Measurements from ENCODE around the gene IL22RA1.

IL22RA1 gene

DNA sequence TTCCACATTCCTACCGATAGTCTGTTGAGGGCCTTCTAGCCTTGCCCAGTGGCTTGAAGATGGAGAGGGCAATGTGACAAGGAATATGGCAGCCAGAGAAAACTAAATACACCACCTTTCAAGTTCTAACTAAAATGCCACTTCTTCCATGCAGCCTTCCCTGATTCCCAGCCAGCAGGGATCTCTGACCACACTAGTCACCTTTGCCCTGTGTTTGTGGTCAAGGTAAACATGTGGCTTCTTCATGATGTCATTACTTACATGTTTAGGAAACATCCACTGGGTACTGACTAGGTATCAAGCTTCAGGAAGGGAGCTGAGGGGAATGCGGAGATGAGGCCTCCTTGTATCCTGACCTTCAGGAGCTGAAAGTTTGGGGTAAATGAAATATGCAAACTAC lies 22.6 kb upstream of the IL22RA1 start:
- DNase-seq (ENCODE audit: low read depth), result no peak

DNA sequence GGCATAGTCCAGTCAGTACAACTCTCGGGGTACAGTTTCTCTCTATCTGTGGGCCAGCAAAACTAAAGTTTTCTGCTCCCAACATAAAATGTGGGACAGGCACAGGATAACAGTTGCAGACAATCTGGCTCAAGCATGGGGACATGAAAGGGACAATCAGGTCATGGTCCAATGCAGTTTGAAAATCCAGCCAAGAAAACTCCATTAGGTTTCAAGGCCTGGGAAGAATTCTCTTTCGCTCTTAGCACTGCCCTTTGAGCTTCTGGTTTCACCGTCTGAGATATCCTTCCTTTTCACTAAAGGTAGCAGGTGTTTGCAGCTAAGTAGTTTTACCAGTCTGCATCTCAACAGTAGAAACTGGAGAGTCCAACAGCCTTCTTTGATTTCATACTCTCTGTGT lies 21.1 kb upstream of the IL22RA1 start:
- DNase-seq (ENCODE audit: low read depth), result no peak

DNA sequence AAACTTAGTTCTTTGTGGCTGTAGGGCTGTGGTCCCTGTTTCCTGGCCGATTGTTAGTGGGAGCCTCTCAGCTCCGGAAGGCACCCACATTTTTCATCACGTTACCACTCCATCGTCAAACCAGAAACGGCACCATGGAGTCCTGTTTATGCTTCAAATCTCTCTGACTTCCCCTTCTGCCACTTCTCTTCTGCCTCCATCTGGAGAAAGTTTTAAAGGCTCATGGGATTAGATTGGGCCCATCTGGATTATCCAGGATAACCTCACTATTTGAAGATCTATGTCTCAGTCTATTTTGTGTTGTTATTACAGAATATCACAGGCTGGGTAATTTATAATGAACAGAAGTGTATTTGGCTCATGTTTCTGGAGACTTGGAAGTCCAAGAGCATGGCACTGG lies 19.3 kb upstream of the IL22RA1 start:
- DNase-seq (ENCODE audit: low read depth), result no peak

GRCh38 chr1:24161270-24161669 lies 18.3 kb upstream of the IL22RA1 start:
- DNase-seq (ENCODE audit: low read depth), result no peak

DNA sequence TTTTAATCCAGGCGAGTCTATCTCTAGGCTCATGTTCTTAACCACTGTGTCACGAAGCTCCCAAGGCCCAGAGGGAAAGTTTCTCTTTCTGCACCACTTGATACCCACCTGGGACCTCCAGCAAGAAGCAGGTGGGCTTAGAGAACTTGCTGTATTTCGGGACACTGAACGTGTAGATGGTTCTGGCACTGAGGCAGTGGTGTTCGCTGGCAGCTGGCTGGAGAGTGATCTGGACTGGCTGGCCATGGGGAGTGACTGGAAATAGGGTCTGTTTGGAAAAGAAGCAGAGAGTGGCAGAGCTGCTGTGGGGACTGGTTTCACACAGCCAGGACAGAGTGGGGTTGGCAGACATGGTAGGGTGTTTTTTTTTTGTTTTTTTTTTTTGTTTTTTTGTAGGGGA lies 16.4 kb upstream of the IL22RA1 start:
- DNase-seq (ENCODE audit: low read depth), result no peak

DNA sequence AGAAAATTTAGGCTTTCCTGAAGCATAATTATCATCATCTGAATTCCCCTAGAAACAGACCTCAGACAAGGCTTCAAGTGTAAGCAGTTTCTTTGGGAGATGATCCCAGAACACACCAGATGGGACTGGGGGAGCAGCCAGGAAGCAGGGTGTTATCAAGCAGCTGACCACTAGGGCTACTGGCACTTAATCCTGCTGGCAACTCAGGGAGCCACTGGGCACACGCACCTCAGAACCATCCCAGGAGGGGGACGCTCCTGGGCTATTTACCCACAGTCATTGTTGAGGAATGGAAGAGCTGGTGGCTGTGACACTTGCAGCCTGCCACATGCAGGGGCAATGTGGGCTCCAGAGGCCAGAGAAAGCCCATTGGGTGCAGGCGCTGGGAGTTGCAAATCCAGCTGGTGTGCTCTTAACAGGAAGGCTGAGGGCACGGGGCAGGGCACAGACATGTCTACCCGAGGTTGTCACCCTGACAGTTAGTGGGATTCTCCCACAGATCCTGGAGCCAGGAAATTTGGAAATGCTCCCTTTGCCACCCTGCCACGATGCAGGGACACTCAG lies 15.1 kb upstream of the IL22RA1 start:
- DNase-seq (ENCODE audit: low read depth), result no peak

DNA sequence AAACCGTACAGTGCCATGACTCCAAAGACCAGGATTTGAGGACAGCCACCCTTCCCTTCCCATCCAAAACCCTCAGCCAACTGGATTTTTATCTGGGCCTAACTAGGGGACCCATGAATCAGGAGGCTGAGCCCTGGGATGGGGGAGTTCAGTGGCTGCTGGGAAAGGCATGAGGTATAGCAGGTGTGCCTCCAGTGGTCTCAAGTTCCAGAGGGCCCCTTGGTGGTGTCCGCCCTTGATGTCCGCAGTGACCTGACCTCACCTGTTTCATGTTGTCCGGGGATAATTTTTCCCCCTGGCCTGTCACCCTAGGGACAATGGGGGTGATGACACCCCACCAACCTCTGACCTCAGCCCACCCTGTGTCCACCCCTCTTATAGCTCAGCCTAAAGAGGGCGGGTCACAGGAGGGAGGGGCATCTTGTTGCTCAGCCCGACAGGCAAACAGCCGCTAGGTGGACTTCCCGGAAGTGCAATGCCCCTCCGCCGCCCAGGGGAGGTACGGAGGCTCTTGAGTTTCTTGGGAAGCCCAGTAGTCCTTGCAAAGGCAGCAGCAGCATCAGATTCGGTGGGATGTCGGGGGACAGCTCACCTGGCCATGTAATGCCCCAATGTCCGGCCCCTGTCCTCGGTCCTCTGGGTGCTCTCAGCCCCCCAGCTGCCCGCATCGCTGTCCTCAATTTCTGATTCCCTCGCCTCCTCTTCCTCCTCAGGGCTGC lies 13.8 kb upstream of the IL22RA1 start:
- DNase-seq (ENCODE audit: low read depth), result no peak

DNA sequence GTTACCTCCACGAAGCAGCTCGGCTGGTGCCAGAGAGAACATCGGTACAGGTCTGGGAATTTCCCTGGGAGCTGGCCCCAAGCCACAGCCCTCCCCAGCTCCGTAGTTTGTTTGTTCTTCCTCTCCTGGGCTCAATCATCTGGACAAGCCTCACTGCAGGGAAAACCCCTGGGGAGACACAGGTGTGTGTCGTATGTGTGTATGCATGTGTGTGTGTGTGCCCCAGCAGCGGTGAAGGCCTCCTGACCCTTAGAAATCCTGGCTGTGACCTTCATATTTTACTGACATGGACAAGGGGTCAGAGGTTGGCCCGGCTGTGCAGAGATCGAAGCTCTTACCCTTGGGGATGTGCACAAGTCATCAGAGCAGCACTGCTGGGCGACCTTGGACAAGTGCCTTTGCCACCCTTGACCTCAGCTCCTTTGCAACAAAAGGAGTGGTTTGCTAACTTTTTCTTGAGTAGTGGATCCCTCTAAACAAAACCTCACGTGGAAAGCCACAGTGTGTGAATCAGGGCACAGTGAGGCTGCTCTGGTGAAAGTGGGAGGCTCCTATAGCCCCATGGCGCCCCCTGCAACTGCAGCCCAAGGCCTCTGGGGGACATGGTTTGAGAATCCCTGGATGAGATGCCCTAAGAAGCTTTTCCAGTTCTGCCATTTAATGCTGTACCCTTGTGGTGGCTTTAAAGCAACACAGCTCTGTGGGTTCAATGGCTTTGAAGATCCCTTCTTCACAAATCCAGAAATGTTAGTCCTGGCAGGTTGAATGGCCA lies 12.3 kb upstream of the IL22RA1 start:
- no peak for DNase-seq (ENCODE audit: low read depth)

- DNase-seq (ENCODE audit: low read depth), result no peak
These were observed 11.3 kb upstream of the IL22RA1 start for GRCh38 chr1:24154215-24154614.

GRCh38 chr1:24152631-24153494 lies 9.9 kb upstream of the IL22RA1 start:
- no peak for DNase-seq (ENCODE audit: low read depth)

DNA sequence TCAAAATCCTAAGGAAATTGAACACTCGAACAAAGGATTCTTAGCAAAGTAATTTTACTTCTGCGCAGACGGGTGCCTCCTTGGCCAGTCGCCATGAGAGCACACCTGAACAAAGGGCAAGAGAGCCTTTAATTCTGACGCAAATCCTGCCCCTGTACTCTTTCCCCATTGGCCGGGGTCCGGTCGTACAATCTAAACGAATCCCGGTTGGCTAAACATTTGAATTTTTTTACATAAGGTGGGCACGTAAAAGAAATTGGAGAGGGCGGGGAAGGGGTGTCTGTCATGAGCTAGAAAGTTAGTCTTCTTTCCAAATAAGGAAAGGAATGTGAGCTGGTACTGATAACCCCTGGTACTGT lies 8.2 kb upstream of the IL22RA1 start:
- DNase-seq (ENCODE audit: low read depth), result no peak

DNA sequence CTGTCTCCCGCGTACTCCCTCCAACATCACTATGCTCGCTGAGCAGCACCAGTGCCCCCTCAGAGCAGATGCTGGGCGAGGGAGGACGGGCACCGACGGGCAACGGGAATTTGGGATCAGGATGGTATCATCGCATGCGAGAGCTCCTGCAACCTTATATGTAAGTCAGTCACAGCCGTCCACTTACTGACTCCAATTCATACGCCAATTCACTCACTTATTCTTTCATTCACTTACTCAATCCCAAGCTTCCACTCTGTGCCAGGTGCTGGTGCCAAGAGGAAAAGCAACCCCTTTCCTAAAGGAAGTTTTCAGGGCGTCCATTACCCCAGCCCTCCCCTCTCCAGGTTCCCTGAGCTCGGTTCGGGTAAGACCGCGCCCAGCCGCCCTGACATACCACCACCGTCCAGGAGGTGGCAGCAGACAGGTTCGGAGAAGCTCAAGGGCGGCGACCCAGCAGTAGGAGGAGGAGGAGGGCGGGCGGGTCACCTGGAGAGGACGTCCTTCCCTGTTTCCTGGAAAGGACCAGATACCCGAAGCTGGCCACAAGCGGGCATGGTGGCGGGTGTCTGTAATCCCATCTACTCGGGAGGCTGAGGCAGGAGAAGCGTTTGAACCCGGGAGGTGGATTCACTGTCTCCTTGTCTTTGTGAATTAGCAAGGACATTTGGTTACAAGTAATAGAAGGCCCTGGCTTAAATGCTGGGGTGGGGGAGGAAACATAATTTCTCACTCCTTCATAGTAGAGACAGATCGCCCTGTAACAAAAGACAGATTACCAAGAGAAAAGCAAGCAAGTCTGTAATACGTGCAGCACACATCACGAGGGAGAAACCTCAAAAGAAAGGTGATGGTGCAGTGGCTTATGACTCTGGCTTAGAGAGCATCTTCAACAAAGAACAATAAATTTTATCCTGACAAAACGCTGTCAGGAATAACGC lies 7.6 kb upstream of the IL22RA1 start:
- peak; percentile 69 for DNase-seq (ENCODE audit: low read depth)

GRCh38 chr1:24149866-24150233 lies 6.9 kb upstream of the IL22RA1 start:
- DNase-seq (ENCODE audit: low read depth), result no peak

DNA sequence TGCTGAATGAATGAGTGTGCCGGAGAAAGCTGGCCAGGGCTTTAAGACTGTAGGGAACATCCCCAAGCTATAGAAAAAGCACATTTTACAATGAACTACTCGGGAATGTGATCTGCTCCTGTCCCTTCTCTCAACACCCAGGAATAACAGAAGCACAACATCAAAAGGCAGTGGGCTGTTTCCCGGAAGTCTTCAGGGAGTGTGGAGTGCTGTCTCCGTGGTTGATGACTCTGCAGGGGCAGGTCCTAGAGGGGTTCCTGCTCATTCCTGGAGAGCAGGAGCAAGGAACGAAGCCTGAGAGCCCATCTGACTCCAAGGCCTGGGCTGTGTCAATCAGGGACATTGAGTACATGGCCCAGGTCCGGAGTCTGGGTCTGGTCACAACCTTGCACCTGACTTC lies 4.9 kb upstream of the IL22RA1 start:
- no peak for DNase-seq (ENCODE audit: low read depth)

DNA sequence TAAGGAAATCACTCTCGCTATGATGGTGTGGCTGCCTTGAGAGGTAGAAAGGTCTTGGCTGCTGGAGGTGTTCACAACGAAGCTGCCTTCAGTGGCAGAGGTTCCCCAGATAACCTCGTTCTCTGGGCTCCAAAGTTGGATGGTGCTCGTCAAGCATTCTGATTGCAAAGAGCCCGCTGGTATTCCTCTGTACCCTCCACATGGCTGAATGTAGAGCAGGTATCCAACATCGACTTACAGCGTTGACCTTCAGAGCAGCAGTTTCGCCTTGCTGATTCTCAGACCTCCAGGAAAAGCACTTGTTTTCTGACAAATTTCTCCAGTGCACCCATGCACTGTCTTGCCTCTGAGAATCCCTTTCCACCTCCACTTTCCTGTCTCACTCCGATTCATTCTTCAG lies 4.3 kb upstream of the IL22RA1 start:
- DNase-seq (ENCODE audit: low read depth), result no peak

DNA sequence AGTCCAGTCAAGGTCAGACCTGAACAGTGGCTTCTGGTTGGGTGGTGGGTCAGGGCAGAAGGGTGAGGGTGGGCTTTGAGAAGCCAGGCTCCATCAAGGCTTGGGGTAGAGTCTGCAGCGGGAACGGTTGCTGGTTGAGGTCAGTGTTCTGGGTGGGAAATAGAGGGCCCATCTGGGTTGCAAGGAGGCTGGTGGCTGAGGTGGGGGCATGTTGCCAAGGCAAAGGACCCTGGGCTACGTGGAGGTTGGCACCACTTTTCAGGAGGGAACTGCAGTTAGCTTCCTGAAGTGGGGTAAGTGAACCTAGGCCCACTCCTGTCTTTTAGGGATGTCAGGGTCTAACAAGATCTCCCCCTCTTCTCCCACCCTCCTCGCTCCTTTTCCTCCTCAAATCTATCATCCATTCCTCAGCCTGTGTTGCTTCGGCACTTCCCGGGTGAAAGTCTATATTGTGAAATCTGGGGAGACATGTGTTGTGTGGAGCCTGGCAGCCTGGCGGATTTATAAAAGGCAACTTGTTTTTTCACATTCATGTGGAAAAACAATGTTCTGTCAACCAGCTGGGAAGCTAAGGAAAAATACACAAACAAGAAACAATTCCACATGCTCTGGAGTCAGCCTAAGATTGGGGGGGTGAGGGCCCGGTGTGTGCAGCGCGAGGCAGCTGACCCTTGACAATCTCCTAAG lies 1.5 kb downstream of the IL22RA1 start:
- peak; percentile 25 for DNase-seq (ENCODE audit: low read depth)

- DNase-seq (ENCODE audit: low read depth), result no peak
These were observed 2.2 kb downstream of the IL22RA1 start for GRCh38 chr1:24140741-24141181.

- no peak for DNase-seq (ENCODE audit: low read depth)
These were observed 3.0 kb downstream of the IL22RA1 start for GRCh38 chr1:24139841-24140425.

DNA sequence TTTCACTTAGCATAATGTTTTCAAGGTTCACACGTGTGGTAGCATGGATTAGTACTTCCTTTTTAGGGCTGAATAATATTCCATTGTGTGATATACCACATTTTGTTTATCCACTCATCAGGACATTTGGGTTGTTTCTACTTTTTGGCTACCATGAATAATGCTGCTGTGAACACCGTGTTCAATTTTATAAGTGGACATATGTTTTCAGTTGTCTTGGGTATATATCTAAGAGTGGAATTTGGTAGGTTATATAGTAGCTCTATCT lies 3.8 kb downstream of the IL22RA1 start:
- no peak for DNase-seq (ENCODE audit: low read depth)

DNA sequence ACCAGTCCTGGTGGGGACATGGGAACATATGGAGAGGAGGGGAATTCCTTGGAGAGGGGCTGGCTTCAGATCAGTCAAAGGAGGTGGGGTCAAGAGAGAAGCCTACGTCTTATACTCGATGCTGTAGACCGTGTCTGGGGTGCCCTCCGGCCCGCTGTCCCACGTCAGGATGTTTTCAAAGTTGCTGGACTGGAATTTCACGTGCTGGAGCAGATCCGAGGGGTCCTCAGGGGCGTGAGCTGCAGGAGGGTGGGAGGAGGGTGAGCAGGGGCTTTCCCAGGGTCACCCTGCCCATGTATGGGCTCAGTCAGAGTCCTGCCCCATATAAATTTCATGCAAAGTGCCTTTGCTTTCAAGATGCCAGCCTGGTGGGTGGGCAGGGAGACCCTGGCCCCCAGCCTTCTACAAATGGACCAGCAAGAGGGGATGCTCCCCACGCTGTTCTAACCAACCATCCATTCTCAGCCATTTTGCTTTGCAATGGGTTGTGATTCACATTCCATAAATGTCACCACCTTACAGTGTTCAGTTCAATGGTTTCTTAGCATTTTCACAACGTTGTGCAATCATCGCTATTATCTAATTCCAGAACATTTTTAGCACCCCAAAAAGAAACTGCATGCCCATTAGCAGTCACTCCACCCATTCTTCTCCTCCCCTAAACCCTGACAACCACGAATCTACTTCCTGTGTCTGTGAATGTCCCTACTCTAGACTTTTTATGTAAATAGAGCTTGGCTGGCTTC lies 4.3 kb downstream of the IL22RA1 start:
- DNase-seq (ENCODE audit: low read depth), result no peak
